BJ (cell line): Measurements from ENCODE around the gene DRD4. TPM values are rescaled to one million over a fixed set of nuclear protein-coding genes. Genes with fewer than 3 reads are reported as not detected.

Experiments
- CTCF ChIA-PET: fragments of 350-600 bp; formaldehyde crosslinking; extraction: SDS; loops from one replicate; lab custom pipeline; 2021; ENCODE audit warnings: antibody characterized with exemption, inconsistent platforms; lab: Yijun Ruan, JAX
- POLR2A ChIA-PET: fragments of 300-600 bp; sonication (Branson Sonifier 250); formaldehyde crosslinking; extraction: SDS; loops from one replicate; lab custom pipeline; 2021; ENCODE audit warnings: antibody characterized with exemption; lab: Charles Lee
- DNase-seq: peaks from one replicate; pipeline ENCODE4 v3.0.0-alpha.2; 2011; ENCODE audit warnings: low read depth
- H3K27me3 ChIP-seq: 2 replicates; pipeline ENCODE4 v1.6.0; 2011; ENCODE audit warnings: low read length; ENCODE audit not compliant: control insufficient read depth, insufficient read depth
- H3K36me3 ChIP-seq: 2 replicates; pipeline ENCODE4 v1.5.1; 2011; ENCODE audit warnings: low read length; ENCODE audit not compliant: control insufficient read depth, insufficient read depth
- H3K4me3 ChIP-seq: 2 replicates; pipeline ENCODE4 v1.5.1; 2011; ENCODE audit warnings: low read depth, mild to moderate bottlenecking, control low read depth, low read length
- polyA plus RNA-seq: library from polyadenylated mRNA; depleted of rRNA; stranded (reverse); fragments of >200 nt; gene quantifications from 2 replicates; pipeline ENCODE4 v1.2.3, GENCODE V29; 2011
- TF ChIP-seq, protein P1 (sequence below): IDR thresholded peaks from 2 replicates; pipeline ENCODE4 v1.5.1; 2011; ENCODE audit warnings: low read depth, mild to moderate bottlenecking, control low read depth, inconsistent platforms, low read length, moderate library complexity; ENCODE audit not compliant: insufficient read depth

The DRD4 gene
- polyA plus RNA-seq, 1 experiment, result not detected

DNA sequence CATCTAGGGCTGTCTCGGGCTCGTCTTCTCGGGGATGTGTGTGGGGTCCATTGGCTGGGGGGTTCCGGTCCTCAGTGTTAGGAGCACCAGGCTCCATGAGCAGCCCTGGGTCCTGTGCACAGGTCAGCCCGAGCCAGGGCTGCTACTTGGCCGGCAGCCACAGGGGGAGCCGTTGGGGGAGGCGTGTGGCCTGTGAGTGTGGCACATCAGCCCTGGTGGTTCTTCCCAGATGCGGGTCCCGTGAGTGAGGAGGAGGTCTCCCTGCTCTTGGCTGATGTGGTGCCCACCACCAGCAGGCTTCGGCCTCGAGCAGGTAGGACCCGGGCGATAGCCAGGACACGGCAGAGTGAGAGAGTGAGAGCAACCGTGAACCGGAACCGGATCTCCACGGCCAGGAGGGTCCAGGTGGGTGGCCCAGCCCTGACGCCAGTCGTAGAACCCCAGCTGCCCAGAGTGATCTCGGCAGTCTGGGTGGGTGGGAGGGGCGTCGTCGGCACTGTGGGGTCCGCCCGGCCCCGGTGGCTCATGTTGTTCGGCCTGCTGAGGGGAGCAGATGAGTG, 39.8 kb upstream of the DRD4 start:
- CTCF ChIA-PET, result no interaction called here
- TF ChIP-seq, protein P1, sequence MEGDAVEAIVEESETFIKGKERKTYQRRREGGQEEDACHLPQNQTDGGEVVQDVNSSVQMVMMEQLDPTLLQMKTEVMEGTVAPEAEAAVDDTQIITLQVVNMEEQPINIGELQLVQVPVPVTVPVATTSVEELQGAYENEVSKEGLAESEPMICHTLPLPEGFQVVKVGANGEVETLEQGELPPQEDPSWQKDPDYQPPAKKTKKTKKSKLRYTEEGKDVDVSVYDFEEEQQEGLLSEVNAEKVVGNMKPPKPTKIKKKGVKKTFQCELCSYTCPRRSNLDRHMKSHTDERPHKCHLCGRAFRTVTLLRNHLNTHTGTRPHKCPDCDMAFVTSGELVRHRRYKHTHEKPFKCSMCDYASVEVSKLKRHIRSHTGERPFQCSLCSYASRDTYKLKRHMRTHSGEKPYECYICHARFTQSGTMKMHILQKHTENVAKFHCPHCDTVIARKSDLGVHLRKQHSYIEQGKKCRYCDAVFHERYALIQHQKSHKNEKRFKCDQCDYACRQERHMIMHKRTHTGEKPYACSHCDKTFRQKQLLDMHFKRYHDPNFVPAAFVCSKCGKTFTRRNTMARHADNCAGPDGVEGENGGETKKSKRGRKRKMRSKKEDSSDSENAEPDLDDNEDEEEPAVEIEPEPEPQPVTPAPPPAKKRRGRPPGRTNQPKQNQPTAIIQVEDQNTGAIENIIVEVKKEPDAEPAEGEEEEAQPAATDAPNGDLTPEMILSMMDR, result no peak
- POLR2A ChIA-PET, result no interaction called here
- H3K4me3 ChIP-seq, result no peak overlapping the region
- H3K36me3 ChIP-seq, result peaks cover 49% of the 10 kb centered on the region
- H3K27me3 ChIP-seq, result no peaks in the 10 kb centered on the region
- no peak for DNase-seq

DNA sequence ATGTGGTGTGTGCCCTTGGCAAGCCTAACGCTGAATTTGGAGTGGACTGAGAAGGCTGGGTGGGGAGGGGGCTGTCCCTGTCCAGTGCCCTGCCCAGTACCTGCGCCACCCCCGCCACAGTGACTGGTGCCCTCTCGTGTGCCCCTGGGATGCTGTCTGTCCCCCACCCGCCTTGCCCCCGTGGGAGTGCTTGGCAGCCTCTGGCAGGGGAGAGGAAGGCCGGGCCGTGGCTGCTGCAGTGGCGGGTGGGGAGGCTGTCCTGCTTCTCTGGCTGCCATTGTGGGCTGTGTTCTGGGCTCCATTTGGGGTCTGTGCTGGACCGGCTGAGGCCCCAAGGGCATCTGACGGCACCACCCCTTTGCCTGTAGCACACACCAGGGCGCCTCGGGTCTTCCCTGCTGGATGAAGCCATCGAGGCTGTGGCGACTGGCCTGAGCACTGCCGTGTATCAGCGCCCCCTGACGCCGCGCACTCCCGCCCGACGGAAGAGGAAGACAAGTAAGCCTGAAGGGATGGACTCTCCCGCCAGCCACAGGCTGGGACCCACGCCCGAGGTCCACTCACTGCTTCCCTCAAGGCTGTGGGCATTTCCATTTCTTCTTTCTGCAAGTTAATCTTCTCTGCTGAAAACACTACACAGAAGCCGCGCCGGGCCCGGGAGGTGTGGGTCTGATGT, 38.9 kb upstream of the DRD4 start:
- TF ChIP-seq, protein P1, result no peak
- H3K4me3 ChIP-seq, result no peak overlapping the region
- peaks cover 44% of the 10 kb centered on the region for H3K36me3 ChIP-seq
- POLR2A ChIA-PET, result no interaction called here
- no peaks in the 10 kb centered on the region for H3K27me3 ChIP-seq
- CTCF ChIA-PET, result no interaction called here
- DNase-seq, result no peak

DNA sequence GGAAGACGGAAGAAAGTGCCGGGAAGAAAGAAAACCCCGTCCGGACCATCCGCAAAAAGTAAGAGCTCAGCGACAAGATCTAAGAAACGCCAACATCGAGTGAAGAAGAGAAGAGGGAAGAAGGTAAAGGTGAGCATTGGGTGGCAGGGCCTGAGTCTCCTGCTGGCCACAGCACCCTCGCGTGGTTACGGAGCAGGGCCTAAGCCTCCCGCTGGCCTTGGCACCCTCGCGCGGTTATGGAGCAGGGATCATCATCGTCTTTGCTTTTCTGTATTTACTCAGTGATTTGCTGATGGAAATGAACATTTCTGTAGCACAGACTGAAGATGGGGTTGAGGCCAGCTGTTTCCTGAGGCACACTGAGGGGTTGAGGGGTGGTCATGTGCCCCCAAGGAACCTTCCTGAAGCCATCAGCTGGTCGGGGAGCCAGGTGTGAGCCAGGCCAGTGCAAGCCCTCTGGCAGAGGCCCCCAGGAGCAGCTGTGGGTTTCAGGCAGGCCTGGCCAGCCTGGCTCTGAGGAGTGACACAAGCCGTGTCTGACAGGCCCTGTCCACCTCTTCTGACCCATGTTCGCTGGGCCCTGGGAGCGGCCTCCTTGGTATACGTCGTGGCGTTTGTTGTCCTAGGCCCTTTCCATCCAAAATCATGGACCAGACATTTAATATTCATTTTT, 35.4 kb upstream of the DRD4 start:
- POLR2A ChIA-PET, result no interaction called here
- H3K4me3 ChIP-seq, result no peak overlapping the region
- DNase-seq, result no peak
- peaks cover 51% of the 10 kb centered on the region for H3K36me3 ChIP-seq
- CTCF ChIA-PET, result interaction anchor here (2.1 kb wide), 1 partner anchor 10 kb away, joined by 5 read pairs; no protein-coding TSS in a partner anchor
- TF ChIP-seq, protein P1, result no peak
- H3K27me3 ChIP-seq, result no peaks in the 10 kb centered on the region

DNA sequence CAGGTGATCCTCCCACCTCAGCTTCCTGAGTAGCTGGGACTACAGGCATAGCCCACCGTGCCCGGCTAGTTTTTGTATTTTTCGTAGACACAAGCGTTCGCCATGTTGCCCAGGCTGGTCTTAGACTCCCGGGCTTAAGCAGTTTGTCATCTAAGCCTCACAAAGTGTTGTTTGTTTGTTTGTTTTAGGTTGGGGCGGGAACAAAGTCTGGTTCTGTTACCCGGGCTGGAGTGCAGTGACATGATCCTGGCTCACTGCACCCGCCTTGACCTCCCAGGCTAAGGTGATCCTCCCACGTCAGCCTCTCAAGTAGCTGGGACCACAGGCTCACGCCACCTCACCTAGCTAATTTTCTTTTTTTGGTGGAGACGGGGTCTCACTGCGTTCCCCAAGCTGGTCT, 33.9 kb upstream of the DRD4 start:
- DNase-seq, result no peak
- H3K27me3 ChIP-seq, result no peaks in the 10 kb centered on the region
- TF ChIP-seq, protein P1, result no peak
- ChIA-PET POLR2A (no interaction called here), CTCF (interaction anchor here (0.9 to 2.1 kb wide), 2 partner anchors 9 kb away, joined by 5 to 6 read pairs; no protein-coding TSS in a partner anchor)
- no peak overlapping the region for H3K4me3 ChIP-seq
- H3K36me3 ChIP-seq, result peaks cover 45% of the 10 kb centered on the region
